GM21529 (cell line): ENCODE measurements around the gene GLI3.

Experiments
- ATAC-seq: cut with Tn5 transposase; IDR thresholded peaks from one replicate; pipeline ENCODE4 v1.9.1; 2021; ENCODE audit not compliant: unreplicated experiment

Gene GLI3

DNA sequence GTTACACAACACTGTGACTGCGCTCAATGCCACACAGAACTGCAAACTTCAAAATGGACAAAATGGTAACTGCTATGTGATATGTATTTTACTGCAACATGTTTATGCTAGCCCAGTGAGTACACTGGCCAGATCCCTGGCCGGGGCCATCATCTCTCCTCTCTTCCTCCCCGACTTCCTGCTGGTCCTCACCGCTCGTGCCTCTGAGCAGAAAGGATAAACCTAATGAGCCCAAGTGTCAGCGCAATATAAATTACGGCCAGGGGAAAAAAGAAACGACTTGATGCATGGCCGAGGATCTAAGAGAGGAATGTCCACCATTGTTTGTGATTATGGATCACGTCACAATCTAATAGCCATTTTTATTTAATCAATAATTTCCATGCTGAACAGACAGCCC, 225.2 kb downstream of the GLI3 start:
- no peak for ATAC-seq

DNA sequence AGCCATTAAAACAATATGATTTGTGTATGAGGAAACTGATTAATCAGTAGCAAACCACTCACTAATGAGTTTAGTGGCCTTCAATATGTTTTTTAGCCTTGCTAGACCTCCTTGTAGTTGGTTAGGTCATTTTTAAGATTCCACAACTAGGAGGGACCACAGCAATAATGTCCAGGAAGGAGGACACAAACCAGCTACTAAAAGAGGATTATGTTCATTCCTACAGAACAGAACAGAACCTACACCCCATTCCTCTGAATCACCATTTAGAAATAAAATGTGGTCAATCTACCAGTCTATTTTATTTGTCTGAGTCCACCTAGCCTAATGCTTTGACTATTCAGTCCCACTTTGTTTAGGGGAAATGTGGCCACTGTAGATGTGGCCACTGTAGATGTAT, 226.3 kb downstream of the GLI3 start:
- no peak for ATAC-seq

- no peak for ATAC-seq
These were observed 230.1 kb downstream of the GLI3 start for GRCh38 chr7:42006801-42007513.

GRCh38 chr7:42002654-42003053, 234.4 kb downstream of the GLI3 start:
- no peak for ATAC-seq

GRCh38 chr7:41999736-42000283, 237.2 kb downstream of the GLI3 start:
- ATAC-seq: no peak

GRCh38 chr7:41998041-41998440, 239.0 kb downstream of the GLI3 start:
- ATAC-seq: no peak

- no peak for ATAC-seq
These were observed 239.9 kb downstream of the GLI3 start for GRCh38 chr7:41997151-41997550.

DNA sequence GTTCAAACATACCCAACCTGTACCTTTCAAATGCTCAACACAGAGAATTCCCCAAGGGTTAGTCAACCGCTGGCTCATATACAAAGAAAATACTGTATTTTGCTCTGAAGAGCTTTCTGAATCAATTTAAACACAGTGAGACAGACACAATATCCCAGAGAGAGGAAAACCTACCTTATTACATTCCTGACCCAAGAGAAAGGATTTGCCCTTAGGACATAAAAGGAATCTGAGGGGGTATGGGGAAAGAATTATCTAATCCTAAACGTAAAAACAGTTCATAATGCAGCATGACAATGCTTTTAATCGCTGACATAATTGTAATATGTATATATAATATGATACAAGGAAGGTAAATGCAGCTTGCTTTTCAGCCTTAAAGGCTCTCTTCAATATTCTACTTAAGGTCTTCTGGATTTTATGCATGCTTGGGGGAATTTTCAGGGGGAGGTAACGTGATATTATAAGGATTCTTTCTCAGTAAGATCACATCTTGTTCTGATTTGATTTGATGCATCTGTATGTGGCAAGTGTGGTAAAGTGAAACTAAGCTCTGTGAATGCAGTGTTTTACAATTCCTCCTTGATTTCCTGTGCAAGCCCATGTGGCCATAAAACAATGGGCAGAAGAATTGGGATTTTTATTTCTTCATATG, 240.5 kb downstream of the GLI3 start:
- no peak for ATAC-seq

DNA sequence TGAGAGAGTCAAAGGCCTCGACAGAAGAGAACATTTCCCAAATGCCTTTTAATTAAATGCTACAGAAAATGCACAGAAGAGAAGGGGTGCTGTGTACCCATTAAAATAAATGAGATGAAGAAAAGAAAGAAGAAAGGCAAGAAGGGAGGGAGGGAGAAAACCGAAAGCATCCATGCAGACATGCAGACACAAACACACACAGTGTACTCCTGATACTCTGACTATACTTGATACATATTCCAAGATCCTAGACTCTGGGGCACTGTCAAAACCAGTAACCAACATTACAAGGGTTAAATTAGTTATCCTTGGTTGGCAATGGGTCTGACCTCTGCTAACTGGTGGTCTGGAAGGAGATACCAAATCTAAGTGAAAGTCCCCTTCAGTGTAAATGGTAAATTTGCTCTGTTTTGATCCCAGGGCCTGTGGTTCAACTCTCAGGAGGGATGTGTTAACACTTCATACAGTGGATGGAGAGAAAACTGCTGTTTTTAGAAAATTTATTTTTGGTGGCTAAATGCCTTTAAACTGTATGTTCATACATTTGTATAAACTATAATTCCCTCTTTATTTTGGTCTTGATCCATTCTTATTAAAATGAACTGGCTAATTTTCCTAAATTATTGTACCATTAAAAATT, 241.3 kb downstream of the GLI3 start:
- ATAC-seq: no peak

- ATAC-seq: no peak
These were observed 242.3 kb downstream of the GLI3 start for GRCh38 chr7:41994746-41995110.

- ATAC-seq: no peak
These were observed 242.8 kb downstream of the GLI3 start for GRCh38 chr7:41994036-41994745.

DNA sequence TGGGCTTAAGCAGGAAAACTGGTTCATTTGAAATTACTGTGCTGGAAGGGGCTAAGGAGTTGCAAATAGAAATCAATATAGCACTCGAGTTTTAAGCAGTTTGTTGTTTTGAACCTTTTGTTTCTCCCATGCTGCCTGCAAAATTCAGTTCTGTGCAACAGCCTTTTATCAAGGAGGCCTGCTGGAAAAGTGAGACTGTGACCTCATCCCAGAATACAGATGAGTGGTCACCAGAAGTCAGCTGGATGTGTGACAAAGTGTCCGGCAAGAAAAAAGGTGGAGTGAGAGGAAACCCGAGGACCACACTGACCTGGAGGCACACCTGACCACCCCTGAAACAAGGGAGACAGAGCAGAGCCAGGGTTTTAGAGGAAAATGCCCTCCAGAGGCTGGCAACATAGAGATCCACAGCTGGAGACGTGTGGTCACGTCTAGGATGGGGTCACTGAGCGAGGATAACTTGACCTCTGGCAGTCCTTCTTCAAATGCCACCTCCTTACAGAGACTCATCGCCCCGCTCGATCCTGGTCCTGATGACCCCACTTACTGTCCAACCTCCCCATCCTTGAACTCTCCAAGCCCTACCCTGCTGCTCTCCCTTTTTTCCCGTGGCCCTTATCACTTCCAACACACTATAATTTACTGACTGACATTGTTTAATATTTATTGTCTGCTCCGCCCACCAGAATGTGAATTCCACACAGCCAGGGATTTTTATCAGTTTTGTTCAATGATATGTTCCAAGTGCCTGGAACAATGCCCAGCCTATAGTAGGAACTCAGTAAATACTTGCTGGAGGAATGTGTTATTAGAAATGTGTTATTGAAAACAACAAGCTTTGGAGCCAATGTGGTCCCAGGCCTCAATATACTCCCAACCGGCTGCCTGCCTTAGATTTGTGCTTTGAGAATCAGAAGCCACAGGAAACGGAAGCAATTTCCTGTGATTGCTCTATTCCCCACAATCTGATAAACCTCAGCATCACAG, 243.8 kb downstream of the GLI3 start:
- no peak for ATAC-seq

- no peak for ATAC-seq
These were observed 252.1 kb downstream of the GLI3 start for GRCh38 chr7:41984888-41985287.

GRCh38 chr7:41981046-41982040, 255.7 kb downstream of the GLI3 start:
- no peak for ATAC-seq

GRCh38 chr7:41979834-41980307, 257.1 kb downstream of the GLI3 start:
- no peak for ATAC-seq

GRCh38 chr7:41978858-41979257, 258.2 kb downstream of the GLI3 start:
- no peak for ATAC-seq

GRCh38 chr7:41977661-41978060, 259.3 kb downstream of the GLI3 start:
- no peak for ATAC-seq

DNA sequence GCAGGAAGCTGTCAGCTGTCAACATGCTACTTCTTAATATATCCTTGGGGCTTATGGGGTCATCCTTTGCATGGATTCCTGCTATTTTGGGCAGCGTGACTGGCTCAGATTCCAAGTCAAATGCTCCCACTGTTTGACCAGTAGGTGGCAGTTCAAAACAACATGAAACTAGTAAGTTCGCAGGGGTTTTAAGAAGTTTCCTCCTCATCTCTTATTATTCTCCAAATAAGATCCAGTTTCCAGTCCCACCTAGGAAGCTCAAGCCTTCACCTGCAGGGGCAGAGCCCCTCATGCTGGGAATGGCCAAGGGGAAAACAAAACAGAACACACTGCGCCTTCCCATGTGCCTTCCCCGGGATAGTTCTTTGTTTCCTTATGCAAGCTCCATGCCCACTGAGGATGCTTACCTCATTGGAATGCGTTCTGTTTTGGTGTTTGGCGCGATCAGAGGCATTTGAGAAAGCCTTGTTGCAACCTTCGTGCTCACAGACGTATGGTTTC, 259.8 kb downstream of the GLI3 start:
- no peak for ATAC-seq

DNA sequence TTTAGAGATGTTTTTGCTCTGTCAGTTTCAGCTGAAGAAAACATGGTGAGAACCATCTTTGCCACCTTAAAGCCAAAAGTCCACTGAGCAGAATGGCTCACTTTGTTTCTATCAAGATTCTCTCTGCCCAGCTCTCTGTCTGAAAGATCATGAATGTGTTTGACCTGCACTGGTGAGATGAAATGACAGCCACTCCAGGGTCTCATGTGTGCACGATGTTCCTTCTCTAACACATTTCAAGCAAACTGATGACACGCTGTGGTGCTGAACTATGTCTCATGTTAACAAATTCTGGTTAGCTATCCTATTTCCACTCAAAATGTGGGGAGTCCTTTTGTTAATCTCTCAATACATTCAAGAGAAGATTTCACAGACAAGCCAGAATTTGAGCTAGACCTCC, 260.6 kb downstream of the GLI3 start:
- no peak for ATAC-seq
